NCI-H226 (cell line): ENCODE results near the gene TMEM37.

Source experiments
- DNase-seq: peaks from one replicate; pipeline ENCODE4 v3.0.0-alpha.2; 2015

Gene TMEM37

DNA sequence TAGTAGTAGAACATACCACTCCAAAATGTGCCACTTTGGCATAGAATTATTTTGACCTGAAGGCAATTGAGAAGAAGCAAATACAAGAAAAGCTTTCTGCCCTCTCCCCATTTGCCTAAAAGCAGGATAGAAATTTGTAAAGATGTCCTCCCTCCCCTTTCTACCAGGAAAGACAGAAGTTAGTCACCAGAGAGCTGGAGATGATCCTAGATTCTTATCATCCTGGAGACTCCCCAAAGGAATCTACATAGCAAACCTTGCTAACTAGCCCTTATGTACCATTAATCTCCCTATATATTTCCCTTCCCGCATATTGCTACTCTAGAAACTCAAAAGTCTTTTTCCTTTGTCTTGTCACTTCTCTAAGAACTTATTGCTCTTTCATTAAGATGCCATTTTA lies 12.6 kb upstream of the TMEM37 start:
- no peak for DNase-seq

DNA sequence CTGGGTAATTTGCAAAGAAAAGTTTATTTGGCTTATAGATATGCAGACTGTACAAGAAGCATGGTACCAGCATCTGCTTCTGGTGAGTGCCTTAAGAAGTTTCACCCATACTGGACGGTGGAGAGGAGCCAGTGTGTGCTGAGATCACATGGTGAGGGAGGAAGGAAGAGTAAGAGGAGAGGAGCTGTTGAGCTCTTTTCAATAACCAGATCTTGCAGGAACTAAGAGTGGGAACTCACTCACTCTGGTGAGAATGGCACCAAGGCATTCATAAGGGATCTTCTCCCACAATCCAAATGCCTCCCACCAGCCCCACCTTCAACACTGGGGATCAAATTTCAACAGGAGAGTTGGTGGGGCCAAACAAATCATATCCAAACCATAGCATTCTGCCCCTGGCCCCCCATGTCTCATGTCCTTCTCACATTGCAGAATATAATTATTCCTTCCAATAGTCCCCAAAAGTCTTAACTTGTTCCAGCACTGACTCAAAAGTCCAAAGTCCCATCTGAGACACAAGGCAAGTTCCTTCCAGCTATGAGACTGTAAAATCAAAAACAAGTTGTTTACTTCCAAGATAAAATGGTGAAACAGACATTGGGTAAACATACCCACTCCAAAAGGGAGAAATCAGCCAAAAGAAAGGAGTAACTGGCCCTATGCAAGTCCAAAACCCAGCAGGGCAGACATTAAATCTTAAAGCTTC lies 11.7 kb upstream of the TMEM37 start:
- no peak for DNase-seq

DNA sequence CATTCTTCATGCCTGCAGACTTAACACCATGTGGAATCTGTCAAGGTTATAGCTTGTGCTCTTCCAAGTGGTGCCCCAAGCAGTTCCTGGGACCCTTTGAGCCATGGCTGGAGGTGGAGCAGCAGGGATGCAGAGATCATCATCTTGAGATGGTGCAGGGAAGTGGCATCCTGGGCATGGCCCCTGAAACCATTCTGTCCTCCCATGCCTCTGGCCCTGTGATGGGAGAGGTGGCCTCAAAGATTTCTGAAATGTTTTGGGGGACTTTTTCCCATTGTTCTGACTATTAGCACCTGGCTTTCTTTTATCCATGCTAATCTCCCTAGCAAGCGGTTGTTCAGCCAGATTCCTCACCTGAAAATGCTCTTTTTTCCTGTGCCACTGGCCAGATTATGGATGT lies 10.3 kb upstream of the TMEM37 start:
- DNase-seq: no peak

DNA sequence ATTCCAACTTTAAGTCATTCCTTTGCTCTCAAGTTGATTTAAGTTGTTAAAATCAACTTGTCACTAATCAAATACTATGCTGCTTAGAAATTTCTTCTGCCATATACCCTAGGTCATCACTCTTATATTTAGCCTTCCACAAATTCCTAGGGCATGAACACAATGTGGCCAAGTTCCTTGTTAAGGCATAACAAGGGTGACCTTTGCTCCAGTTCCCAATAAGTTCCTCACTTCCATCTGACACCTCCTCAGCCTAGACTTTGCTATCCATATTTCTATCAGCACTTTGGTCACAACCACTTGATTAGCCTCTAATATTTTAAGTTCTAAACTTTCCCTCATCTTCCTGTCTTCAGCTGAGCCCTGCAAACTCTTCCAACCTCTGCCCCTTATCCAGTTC lies 9.9 kb upstream of the TMEM37 start:
- DNase-seq: no peak

DNA sequence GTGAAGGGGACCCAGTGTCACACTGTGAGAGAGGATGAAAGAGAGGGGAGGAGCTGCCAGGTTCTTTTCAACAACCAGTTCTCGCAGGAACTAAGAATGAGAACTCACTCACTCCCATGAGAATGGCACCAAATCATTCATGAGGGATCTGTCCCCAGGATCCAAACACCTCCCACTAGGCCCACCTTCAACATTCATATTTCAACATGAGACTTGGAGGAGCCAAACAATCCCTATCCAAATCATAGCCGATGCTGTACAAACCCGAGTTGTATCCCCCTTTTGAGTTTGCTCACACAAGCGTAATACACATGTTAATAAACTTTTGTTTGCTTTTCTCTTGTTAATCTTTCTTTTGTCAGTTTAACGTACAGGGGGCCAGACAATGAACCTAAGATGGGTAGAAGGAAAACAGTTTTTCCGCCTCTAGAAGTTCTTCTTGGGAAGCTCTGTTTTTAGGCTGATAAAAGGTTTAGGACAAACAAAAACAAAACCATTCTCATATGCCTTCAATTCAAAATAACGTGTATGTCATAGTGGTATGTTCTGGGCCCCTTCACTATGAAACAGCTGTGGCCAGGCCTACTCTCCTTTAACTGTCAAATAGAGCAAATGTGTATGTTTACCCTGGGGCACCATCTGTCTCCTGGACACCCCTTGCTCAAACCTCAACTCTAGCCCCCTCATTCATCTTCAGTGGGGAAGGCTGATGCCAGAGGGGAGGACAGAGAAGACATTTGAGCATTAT lies 9.1 kb upstream of the TMEM37 start:
- DNase-seq: no peak

DNA sequence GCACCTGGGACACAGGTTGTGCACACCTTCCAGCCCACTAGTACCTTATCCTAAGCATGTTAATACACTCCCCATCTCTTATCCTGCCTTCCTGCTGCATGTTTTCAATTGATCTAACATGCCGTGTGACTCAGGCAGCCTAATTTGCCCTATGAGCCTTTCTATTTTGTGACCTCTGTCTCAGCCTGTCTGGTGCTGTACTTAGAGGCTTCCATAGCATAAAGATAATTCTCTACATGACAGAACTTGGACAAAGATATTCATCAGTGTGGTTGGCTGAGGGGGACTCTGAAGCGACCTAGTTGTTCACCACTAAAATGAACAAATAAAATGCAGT lies 8.6 kb upstream of the TMEM37 start:
- DNase-seq: no peak

DNA sequence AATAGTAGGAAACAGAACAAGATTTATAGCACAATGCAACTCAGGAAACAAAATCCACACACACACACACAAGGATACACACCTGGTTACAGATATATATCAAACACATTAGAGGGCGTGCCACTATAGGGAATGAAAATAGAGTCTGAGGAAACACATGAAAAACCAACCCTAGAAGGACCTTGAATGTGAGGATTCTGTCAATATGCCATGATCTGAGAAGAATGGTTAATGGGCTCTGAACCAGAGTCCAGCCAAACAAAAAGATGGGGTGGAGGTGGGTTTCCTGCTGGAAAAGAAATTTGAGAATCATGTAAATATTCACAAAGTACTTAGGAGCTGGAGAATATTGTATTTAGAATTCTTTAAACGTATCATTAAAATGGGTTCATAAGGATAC lies 7.8 kb upstream of the TMEM37 start:
- no peak for DNase-seq

DNA sequence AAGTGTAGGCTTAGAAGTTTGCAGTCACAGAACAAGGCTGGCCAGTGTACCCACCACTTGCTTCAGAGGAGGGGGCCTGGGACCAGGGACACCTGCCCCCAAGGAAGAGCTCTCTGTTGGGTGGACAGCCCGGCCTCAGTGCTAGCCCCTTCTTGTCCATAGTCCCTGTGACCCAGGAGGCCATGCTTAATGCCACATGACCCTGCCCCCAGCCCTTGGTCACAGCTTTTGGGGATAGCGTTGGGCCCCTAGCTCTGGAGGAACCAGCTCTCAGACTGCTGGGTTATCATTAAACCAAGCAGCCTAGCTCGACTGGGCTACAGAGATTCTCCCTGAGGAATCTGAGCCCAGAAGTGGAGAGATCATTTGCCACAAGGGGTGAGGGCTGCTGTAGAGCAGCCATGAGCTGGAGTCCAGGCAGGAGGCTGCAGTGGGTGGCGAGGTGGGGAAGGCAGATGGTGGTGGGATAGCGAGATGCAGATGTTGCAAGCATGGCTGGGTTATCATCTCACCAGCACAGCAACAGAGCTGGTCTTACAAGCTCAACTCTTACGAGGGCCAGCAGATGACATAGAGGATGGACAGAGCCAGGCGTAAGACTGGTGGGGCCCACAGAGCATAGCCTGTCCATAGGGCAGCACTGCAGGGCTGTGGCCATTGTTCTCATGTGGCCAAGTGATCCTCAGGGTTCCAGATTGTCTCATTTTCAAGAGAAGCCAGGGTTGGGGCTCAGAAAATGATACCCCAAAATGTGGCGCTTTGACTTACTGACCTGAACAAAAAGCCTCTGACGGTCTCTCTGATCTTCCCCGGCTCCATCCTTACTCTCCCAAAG lies 7.2 kb upstream of the TMEM37 start:
- DNase-seq: no peak

DNA sequence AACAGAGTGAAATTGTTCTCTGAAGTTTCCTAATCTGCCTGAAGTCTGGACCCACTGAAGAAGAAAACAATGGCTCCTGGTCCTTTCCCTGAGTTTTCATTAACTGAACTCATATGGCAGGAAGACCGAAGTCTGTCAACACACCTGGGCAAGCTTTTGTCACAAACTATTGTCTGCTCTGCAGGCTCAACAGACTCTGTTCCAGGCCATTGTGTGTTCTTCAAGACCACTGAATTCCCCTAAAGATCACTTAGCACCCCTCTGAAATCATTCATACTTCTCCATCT lies 6.6 kb upstream of the TMEM37 start:
- no peak for DNase-seq

DNA sequence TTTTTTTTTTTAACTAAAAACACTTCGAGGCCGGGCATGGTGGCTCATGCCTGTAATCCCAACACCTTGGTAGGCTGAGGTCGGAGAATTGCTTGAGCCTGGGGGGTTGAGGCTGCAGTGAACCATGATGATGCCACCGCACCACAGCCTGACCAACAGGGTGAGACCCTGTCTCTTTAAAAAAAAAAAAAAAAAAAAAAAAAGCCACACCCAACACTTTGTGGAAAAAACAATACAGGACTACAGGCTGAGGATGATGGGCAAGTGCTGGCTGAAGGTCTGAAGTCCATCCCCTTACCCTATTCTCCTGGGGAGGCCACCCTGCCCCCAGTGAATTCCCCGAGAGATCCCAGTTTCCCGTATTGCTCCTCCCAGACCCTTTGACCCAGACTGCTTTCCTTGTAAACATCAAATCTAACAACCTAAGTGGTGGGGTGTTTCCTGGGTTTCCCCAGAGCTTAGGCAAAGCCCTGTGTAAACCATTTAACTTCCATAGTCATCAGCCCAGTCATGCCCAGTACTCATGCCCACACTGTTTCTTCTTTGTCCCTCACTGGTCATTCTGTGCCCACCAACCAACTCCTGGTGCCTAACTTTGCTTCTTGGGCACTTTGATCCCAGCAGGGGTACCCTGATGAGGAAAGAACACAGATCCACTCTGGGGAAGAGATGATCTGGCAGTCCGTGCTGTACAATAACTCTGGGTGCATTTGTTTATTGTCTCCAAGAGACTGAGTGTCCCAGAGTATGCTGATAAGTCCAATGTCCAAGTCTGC lies 5.8 kb upstream of the TMEM37 start:
- DNase-seq: no peak

DNA sequence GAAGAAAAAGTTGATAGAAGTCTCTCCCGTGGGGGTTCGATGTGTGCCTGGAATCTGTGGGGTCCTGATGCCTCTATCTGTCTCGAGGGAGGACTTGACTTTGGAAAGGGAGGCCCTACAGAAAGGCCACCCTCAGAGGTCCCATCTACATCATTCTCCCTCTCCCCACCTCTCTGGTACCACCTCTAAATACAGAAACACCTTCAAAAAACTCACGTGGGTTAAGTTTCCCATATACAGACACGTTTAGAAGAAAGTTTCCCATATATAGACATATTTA lies 5.3 kb upstream of the TMEM37 start:
- DNase-seq: no peak

DNA sequence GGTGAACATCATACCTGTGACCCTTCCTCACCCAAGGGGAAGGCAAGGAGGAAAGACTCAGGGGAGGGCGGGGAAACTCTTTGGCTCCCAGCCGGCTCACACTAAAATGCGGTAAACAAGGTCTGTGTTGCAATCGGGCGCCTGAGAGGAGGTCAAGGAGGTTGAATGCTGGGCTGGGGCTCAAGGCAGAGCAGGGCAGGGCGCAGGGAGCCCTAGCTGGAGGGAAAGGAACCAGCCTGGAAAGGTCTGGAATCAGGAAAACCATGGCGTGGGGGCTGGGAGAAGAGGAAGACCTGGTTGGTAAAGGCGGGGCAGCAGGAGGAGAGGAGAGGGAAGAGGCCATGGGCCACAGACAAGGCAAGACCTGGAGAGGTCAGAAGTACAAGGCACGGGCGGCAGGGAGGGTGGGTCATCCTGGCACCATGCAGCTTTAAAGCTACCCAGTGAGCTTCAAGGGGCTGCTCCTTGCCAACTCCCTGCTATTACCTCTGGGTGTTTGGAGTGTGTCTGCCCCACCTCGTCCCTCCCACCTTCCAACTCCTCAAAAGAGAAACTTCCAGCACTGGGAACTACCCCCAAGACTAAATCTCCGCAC lies 4.8 kb upstream of the TMEM37 start:
- no peak for DNase-seq

DNA sequence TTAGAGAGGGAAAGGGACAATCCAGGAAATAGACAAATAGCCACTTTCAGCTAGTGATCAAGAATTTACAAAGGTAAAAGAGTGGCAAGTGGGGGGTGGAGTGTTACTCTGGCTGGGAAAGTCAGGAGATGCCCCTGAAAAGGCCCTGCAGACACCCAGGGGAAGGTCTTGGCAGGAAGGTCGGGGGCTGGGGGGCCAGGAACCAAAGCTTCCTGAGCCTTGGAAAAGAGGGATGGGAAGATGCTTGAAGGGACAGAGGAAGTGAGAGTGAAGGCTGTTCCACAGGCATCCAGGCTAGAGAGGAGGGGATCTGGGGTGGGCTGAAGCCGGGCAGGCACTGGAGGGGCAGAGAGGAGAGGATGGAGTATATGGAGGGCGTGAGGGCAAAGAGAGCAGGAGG lies 3.9 kb upstream of the TMEM37 start:
- DNase-seq: no peak

DNA sequence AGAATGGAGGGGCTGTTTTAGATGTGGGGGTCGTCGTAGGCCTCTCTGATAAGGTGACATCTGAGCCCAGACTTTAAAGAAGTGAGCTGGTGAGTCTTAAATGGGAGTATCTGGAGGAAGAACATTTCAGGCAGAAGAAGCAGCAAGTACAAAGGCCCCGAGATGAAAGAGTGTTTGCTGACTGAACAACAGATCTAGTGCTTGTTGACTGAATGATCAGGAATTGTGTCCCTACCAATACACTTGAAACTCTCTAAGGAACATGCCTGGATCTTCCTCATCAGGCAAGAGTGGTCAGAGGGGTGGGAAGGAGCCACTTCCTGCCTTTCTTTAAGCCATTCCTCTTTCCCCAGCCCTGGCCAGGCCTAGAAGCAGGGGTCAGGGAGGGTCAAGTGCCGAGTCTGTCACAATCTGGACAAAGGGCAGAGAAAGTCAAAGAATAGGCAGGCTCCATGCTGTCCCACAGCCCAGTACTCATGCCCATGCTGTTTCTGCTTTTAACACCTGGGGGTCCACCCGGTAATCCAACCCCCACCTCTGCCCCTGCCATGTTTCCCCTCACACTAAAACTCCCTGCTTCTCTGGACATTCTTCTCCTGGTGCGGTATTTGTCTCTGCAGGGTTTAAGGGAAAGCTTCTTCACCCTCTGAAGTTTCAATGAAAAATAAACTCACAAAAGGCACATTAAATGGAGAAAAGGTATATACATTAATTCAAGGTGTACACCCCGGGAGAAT lies 3.0 kb upstream of the TMEM37 start:
- DNase-seq: no peak

DNA sequence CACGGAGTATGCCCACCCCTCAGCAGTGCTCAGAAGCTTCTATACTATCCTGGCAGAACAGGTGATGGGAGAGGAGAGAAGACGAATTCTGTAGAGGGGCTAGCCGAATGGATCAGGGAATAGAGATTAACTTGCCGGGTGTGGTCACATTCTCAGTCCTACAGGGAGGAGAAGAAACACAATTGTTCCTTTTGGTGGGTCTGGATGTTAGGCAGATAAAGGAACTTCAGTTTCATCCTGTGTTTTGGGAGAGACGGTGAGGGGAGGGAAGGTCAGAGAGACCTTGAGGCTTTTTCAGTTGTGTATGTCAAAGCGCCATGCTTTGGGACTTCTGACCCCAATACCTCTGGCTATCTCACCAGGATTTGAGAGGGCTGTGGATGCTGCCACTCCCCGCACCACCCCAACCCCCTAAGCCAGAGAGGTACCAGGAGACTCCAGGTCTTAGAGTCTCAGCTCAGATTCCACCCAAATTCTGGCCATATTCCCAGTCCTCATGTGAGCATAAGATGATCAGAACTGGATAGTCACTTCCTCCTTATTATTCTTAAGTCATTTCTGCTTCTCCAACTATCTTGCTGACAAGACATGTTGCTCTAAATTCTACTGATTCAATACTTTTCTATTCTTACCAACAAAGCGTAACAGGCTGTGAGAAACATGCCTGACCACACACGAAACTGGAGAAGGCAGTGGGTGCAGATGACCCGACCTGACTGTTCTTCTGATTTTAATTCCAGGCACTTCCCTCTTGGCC lies 2.3 kb upstream of the TMEM37 start:
- peak; percentile 50 for DNase-seq

DNA sequence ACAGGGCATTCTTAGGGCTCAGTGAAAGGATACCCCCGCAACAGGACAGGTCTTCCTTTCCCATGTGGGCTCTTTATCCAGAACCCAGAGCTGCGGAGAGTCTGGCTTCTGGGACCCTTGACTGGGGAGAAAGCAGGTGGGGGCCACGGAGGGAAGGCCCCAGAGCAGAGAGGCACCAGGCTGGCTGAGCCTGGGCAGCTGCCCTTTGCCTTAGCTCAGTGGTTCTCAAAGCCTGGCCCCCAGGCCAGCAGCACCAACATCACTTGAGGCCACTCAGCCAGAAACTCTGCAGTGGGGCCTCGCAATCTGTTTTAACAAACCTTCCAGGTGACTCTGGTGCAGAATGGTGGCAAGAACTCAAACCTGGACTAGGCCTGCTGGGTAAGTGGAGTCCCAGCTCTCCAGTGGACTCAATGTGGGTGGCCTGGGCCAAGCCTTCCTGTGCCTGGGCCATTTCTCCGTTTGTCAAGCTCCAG lies 1.6 kb upstream of the TMEM37 start:
- DNase-seq: no peak

DNA sequence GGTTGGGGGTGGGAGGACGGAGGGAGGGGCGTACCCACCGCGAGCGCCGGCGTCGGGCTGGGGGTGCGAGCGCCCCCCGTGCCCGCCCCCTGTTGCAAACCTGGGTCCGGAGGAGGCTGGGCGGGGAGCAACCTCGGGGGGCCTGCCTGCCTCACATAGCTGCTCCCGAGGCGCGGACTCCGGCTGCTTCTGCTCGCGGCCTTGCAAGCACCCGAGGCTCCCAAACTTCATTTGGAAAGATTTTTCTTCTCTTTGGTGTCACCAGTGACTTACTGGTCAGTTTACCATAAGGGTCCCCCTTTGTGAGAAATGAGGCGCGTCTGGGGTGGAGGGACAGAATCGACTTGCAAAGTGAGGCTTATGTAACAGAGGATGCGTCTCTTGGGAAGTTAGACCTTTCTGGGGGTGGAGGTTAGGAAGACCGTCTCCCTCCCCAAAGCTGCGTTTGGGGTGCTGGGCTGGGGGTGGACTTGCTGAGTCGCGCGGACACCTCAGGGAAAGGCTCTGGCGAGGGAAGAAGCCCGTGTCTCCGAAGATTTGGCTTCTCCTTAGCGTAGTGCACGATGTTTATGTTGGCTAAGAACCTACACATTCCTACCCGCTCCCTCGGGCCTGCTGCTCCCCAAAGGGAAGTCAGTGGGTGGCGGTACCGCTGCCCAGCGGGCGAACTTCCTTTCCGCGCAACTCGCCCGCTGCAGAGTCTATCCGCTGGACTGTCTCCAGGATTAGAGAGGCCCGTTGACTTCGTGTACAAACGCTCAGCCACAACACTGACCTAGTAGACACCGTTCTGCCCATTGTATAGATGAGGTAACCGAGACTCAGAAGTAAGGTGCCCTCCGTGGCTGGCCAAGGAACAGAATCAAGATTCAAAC lies 559 bp downstream of the TMEM37 start:
- DNase-seq: peak; percentile 88

DNA sequence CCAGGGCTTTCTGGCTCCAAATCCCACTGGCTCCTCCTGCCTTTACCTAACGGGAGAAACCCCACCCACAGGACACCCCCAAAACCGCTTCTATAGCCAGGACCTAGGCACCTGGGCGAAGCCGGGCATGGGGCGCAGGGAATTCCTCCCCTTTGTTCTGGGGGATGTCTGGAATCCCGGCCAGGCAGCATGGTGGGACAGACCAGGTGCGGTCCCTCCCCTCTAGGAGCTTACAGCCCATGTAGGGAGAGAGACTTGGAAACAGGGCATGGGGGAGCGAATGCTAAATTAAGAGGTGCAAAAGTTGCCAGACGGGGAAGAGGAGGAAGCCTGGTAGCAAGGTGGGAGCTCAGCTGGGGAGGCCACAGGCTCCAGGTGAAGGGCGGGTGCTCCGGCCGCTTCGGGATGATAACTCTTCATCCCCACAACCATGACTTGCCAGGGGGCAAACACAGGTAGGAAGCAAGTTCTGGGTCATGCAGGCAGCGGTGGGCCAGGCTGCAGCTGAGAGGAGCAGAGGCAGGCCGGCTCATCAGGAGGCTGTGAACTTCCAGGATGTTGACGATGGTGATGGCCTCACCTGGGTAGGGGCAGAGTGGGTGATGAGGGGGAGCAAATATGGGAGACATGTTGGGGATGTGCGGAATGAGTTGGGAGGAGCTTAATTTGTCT lies 1.3 kb downstream of the TMEM37 start:
- DNase-seq: no peak

DNA sequence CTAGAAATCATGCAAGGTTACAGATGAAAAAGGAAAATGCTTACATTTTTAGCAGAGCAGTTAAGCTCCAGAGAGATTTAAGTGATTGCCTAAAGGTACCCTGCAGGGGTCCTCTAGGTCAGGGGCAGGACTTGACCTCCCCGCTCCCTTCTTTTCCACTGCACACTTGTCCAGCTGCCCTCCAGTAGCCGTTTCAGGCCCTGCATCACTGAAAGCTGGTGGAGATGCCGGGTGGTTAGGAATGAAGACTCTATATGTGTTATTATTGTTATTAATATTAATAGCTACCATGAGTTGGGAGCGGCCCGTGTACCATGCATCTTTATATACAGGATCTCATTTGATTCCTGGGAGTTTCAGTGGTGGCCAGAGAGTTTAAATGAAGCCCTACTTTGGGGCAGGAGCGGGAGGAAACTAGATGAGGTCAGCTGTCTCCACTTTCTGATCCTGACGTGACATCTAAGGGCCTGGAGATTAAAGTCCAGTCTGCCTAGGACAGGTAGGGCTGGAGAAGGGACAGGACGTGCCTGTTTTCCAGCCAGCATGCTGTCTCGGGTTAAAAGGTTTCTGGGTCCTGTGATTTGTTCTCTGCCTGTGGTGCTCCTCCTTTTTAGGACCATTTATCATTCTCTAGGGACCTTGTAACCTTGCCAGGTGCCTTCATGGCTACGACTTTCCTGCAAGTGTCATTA lies 2.1 kb downstream of the TMEM37 start:
- DNase-seq: no peak
